CD14-positive monocyte (primary cell): ENCODE data around the gene MLLT1. TPM values are rescaled to one million over a fixed set of nuclear protein-coding genes. Genes with fewer than 3 reads are reported as not detected.

Source experiments
- DNase-seq, 3 donors: peaks; one replicate each; pipeline ENCODE4 v3.0.0-alpha.2; 2011 to 2022
- H2AFZ ChIP-seq: 2 replicates; pipeline ENCODE4 v1.6.0; 2012; ENCODE audit warnings: mild to moderate bottlenecking, low read depth, low read length, inconsistent platforms; ENCODE audit not compliant: insufficient read depth, poor library complexity, severe bottlenecking
- H3K27ac ChIP-seq, 2 donors: 1 replicate in 1 of 2; 2 replicates in 1 of 2; pipeline ENCODE4 v1.5.1; 2012 to 2013; ENCODE audit warnings: low read length in 2 of 2, control low read depth in 1 of 2, inconsistent platforms in 1 of 2, low read depth in 1 of 2, mild to moderate bottlenecking in 1 of 2
- H3K27me3 ChIP-seq, 2 donors: one replicate each; pipeline versions ENCODE4 v1.6.0 to v1.6.1; 2011 to 2013; ENCODE audit warnings: low read length in 2 of 2; ENCODE audit not compliant: control insufficient read depth in 2 of 2, insufficient read depth in 2 of 2
- H3K36me3 ChIP-seq, 2 donors: replicated peaks in 1 of 2; 1 replicate in 1 of 2; 2 replicates in 1 of 2; pipeline versions ENCODE4 v1.5.1 to v1.6.1; 2012 to 2013; ENCODE audit warnings: low read length in 2 of 2, control low read depth in 1 of 2, inconsistent platforms in 1 of 2, mild to moderate bottlenecking in 1 of 2; ENCODE audit not compliant: insufficient read depth in 2 of 2, control insufficient read depth in 1 of 2
- H3K4me1 ChIP-seq, 2 donors: 1 replicate in 1 of 2; 2 replicates in 1 of 2; pipeline versions ENCODE4 v1.5.1 to v1.6.1; 2012 to 2013; ENCODE audit warnings: low read length in 2 of 2, control low read depth in 1 of 2, inconsistent platforms in 1 of 2, mild to moderate bottlenecking in 1 of 2, moderate library complexity in 1 of 2; ENCODE audit not compliant: insufficient read depth in 2 of 2, control insufficient read depth in 1 of 2
- H3K4me2 ChIP-seq: replicated peaks from 2 replicates; pipeline ENCODE3; 2012; ENCODE audit warnings: low read length, moderate library complexity, mild to moderate bottlenecking; ENCODE audit not compliant: poor library complexity, severe bottlenecking; ENCODE audit errors: extremely low read depth
- H3K4me3 ChIP-seq, 3 experiments: fragments of 200-600 bp in 1 of 3; sonication (generic) in 1 of 3; replicated peaks in 1 of 3; 1 replicate in 2 of 3; 2 replicates in 1 of 3; pipeline ENCODE4 v1.5.1; 2011 to 2013; ENCODE audit warnings: low read length in 3 of 3, mild to moderate bottlenecking in 3 of 3, control low read depth in 2 of 3, low read depth in 2 of 3, inconsistent platforms in 1 of 3, moderate library complexity in 1 of 3
- H3K79me2 ChIP-seq: 2 replicates; pipeline ENCODE4 v1.6.0; 2012; ENCODE audit warnings: mild to moderate bottlenecking, control low read depth, inconsistent platforms, low read length, moderate library complexity; ENCODE audit not compliant: insufficient read depth
- H3K9ac ChIP-seq: 2 replicates; pipeline ENCODE4 v1.6.0; 2017; ENCODE audit warnings: low read length, mild to moderate bottlenecking; ENCODE audit not compliant: insufficient read depth, poor library complexity, severe bottlenecking
- H3K9me3 ChIP-seq, 2 donors: replicated peaks in 1 of 2; 1 replicate in 1 of 2; 2 replicates in 1 of 2; pipeline versions ENCODE4 v1.5.1 to v1.6.1; 2012 to 2013; ENCODE audit warnings: low read length in 2 of 2, control low read depth in 1 of 2; ENCODE audit not compliant: control insufficient read depth in 1 of 2, insufficient read depth in 1 of 2
- H4K20me1 ChIP-seq: 2 replicates; pipeline ENCODE4 v1.6.0; 2012; ENCODE audit warnings: mild to moderate bottlenecking, low read length, control low read depth, moderate library complexity; ENCODE audit not compliant: insufficient read depth
- H3K27ac Mint-ChIP-seq, 7 donors: one replicate each; pipeline ENCODE4 v1.8.0; 2020; ENCODE audit warnings: mild to moderate bottlenecking in 7 of 7, mixed read lengths in 7 of 7, moderate library complexity in 6 of 7, inconsistent platforms in 2 of 7
- H3K27me3 Mint-ChIP-seq, 3 donors: one replicate each; pipeline ENCODE4 v1.8.0; 2021 to 2022; ENCODE audit warnings: low read depth in 3 of 3, mild to moderate bottlenecking in 3 of 3, mixed read lengths in 3 of 3, moderate library complexity in 3 of 3, inconsistent platforms in 1 of 3
- H3K36me3 Mint-ChIP-seq, 2 donors: one replicate each; pipeline ENCODE4 v1.8.0; 2020; ENCODE audit warnings: mixed read lengths in 2 of 2, inconsistent platforms in 1 of 2, mild to moderate bottlenecking in 1 of 2
- H3K4me1 Mint-ChIP-seq: one replicate; pipeline ENCODE4 v1.8.0; 2020; ENCODE audit warnings: mild to moderate bottlenecking, mixed read lengths
- H3K4me3 Mint-ChIP-seq, 2 donors: one replicate each; pipeline ENCODE4 v1.8.0; 2020; ENCODE audit warnings: mild to moderate bottlenecking in 2 of 2, mixed read lengths in 2 of 2, moderate library complexity in 1 of 2
- H3K9me3 Mint-ChIP-seq, 7 donors: one replicate each; pipeline ENCODE4 v1.8.0; 2020 to 2022; ENCODE audit warnings: mixed read lengths in 7 of 7, mild to moderate bottlenecking in 6 of 7, moderate library complexity in 6 of 7, inconsistent platforms in 2 of 7
- WGBS: methylation state at CpG from one replicate; pipeline ENCODE4 v1.1.5; 2013; ENCODE audit warnings: missing lambda C conversion rate; ENCODE audit not compliant: insufficient coverage; 5-methylcytosine and 5-hydroxymethylcytosine counted together
- intact Hi-C, 2 donors: fragments of 100-400 bp; cut with micrococcal nuclease; formaldehyde crosslinking; loops; one replicate each; pipeline versions ENCODE4 v1.15.0 to v1.15.1; 2023
- polyA plus RNA-seq, 3 donors: library from polyadenylated mRNA; depleted of rRNA in 1 of 3; unstranded in 2 of 3; stranded (reverse) in 1 of 3; fragments of 300-500 nt in 2 of 3; fragments of >200 nt in 1 of 3; fragmentation: Illumina TruSeq in 2 of 3; gene quantifications; 1 replicate in 2 of 3; 2 replicates in 1 of 3; pipeline ENCODE4 v1.2.3, GENCODE V29; 2012 to 2021
- TF ChIP-seq, protein P1 (sequence below): fragments of 200-600 bp; IDR thresholded peaks from one replicate; pipeline ENCODE4 v1.8.0; 2022; ENCODE audit warnings: antibody characterized with exemption, mild to moderate bottlenecking

The MLLT1 gene
- polyA plus RNA-seq, 3 donors, result 0.65 to 17.3 (median 0.99) TPM

DNA sequence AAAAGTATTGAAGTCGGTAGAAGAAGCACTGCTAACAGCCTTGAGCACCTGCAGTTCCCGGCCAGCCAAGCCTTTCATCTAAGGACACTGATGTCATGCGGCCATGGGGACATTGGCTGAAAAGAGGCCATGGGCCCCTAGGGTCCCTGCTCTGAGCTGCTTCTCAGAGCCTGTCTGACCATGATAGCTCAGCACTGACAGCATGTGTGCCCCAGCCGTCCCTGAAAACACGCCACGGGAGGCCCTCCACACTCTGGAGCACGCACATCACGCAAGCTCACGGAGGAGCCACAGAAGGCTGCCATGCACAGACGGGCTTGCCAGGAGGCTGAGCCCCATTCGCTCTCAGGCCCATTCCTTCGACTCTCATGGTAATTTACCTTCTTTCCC, 51.8 kb downstream of the MLLT1 start:
- WGBS, result 86% methylated on average over 12 of the region's 12 CpGs
- peaks cover 9% of the 10 kb centered on the region in 2 donors for H3K4me1 ChIP-seq
- peaks cover 92% of the 10 kb centered on the region for H4K20me1 ChIP-seq
- H3K9me3 ChIP-seq, result no peaks in the 10 kb centered on the region
- no peak for DNase-seq
- H3K36me3 Mint-ChIP-seq, result peaks cover 45 to 71% of the 10 kb centered on the region in 2 donors
- no peak overlapping the region for H3K4me2 ChIP-seq
- peaks cover 21% of the 10 kb centered on the region for H3K4me1 Mint-ChIP-seq
- H3K9me3 Mint-ChIP-seq, result no peaks in the 10 kb centered on the region
- no peak overlapping the region for H2AFZ ChIP-seq
- no peak overlapping the region for H3K4me3 Mint-ChIP-seq
- H3K9ac ChIP-seq, result no peak overlapping the region
- peaks cover 50% of the 10 kb centered on the region for H3K79me2 ChIP-seq
- no peak overlapping the region for H3K4me3 ChIP-seq
- no peak overlapping the region for H3K27ac ChIP-seq
- TF ChIP-seq, protein P1, sequence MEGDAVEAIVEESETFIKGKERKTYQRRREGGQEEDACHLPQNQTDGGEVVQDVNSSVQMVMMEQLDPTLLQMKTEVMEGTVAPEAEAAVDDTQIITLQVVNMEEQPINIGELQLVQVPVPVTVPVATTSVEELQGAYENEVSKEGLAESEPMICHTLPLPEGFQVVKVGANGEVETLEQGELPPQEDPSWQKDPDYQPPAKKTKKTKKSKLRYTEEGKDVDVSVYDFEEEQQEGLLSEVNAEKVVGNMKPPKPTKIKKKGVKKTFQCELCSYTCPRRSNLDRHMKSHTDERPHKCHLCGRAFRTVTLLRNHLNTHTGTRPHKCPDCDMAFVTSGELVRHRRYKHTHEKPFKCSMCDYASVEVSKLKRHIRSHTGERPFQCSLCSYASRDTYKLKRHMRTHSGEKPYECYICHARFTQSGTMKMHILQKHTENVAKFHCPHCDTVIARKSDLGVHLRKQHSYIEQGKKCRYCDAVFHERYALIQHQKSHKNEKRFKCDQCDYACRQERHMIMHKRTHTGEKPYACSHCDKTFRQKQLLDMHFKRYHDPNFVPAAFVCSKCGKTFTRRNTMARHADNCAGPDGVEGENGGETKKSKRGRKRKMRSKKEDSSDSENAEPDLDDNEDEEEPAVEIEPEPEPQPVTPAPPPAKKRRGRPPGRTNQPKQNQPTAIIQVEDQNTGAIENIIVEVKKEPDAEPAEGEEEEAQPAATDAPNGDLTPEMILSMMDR, result no peak
- peaks cover 56 to 69% of the 10 kb centered on the region in 2 donors for H3K36me3 ChIP-seq
- H3K27me3 Mint-ChIP-seq, result peaks cover 0 to 3% (median 0%) of the 10 kb centered on the region in 3 donors
- H3K27ac Mint-ChIP-seq, result peak overlapping the region in 3 of 7 donors; percentile 38 to 78 (median 60)
- H3K27me3 ChIP-seq, result no peaks in the 10 kb centered on the region
- intact Hi-C loops, result no loop called here

- Histone ChIP-seq H3K36me3 (peaks cover 60 to 75% of the 10 kb centered on the region in 2 donors), H4K20me1 (peaks cover 86% of the 10 kb centered on the region), H3K9ac (no peak overlapping the region), H3K4me2 (no peak overlapping the region), H3K79me2 (peaks cover 44% of the 10 kb centered on the region), H3K27me3 (no peaks in the 10 kb centered on the region), H2AFZ (no peak overlapping the region), H3K4me3 (no peak overlapping the region), H3K9me3 (no peaks in the 10 kb centered on the region), H3K27ac (no peak overlapping the region), H3K4me1 (peaks cover 3% of the 10 kb centered on the region in 2 donors)
- 94% methylated on average over 31 of the region's 33 CpGs for WGBS
- Mint-ChIP-seq H3K9me3 (no peaks in the 10 kb centered on the region), H3K4me3 (no peak overlapping the region), H3K27me3 (peaks cover 0 to 3% (median 0%) of the 10 kb centered on the region in 3 donors), H3K4me1 (peaks cover 15% of the 10 kb centered on the region), H3K27ac (peak overlapping the region in 1 of 7 donors; percentile 60), H3K36me3 (peaks cover 45 to 73% of the 10 kb centered on the region in 2 donors)
- intact Hi-C loops, result no loop called here
- TF ChIP-seq, protein P1, result no peak
- DNase-seq, result no peak
Measured at GRCh38 chr19:6227156-6227935, 52.4 kb downstream of the MLLT1 start.
